H1 (cell line): ENCODE data around the gene FSIP1.

ENCODE experiments used
- ATF2 ChIP-seq: IDR thresholded peaks from 2 replicates; pipeline ENCODE4 v1.6.1; 2012; ENCODE audit warnings: low read length, inconsistent platforms
- ATF3 ChIP-seq: IDR thresholded peaks from 2 replicates; pipeline ENCODE4 v1.6.1; 2011; ENCODE audit warnings: low read depth, mild to moderate bottlenecking, low read length; ENCODE audit not compliant: insufficient read depth
- CEBPB ChIP-seq: IDR thresholded peaks from 2 replicates; pipeline ENCODE4 v1.6.1; 2012; ENCODE audit warnings: low read depth, low read length
- CHD1 ChIP-seq: IDR thresholded peaks from 2 replicates; pipeline ENCODE4 v1.6.1; 2012; ENCODE audit warnings: low read depth, low read length, improper control_type of control experiment
- GABPA ChIP-seq: IDR thresholded peaks from 2 replicates; pipeline ENCODE4 v1.6.1; 2011; ENCODE audit warnings: mild to moderate bottlenecking, low read length, moderate library complexity, borderline replicate concordance; ENCODE audit not compliant: insufficient read depth
- GTF2F1 ChIP-seq: IDR thresholded peaks from 2 replicates; pipeline ENCODE4 v1.6.1; 2012; ENCODE audit warnings: low read depth, low read length, improper control_type of control experiment, borderline replicate concordance
- RXRA ChIP-seq: IDR thresholded peaks from 2 replicates; pipeline ENCODE4 v1.6.1; 2011; ENCODE audit warnings: low read depth, mild to moderate bottlenecking, low read length, moderate library complexity; ENCODE audit not compliant: insufficient read depth
- SIN3A ChIP-seq, 2 experiments: IDR thresholded peaks in 1 of 2; conservative IDR thresholded peaks in 1 of 2; 2 replicates each; pipeline ENCODE4 v1.6.1; 2011 to 2012; ENCODE audit warnings: low read length in 2 of 2, improper control_type of control experiment in 1 of 2, low read depth in 1 of 2, mild to moderate bottlenecking in 1 of 2
- TBP ChIP-seq: IDR thresholded peaks from 2 replicates; pipeline ENCODE4 v1.6.1; 2011; ENCODE audit warnings: low read depth, low read length, improper control_type of control experiment
- TF ChIP-seq, protein P1 (sequence below), 3 experiments: IDR thresholded peaks; 1 replicate in 2 of 3; 2 replicates in 1 of 3; pipeline versions ENCODE4 v1.5.1 to v1.6.1; 2011; ENCODE audit warnings: low read length in 3 of 3, mild to moderate bottlenecking in 3 of 3, inconsistent platforms in 2 of 3, low read depth in 1 of 3, moderate library complexity in 1 of 3; ENCODE audit not compliant: insufficient read depth in 1 of 3; ENCODE audit errors: control extremely low read depth in 1 of 3

- TF ChIP-seq SIN3A (conservative IDR thresholded peaks at IDR 0.05 in 1 of 2, IDR thresholded peaks at IDR 0.05 in 1 of 2; ENCODE audit: low read depth in 1 of 2, low read length in 2 of 2) (no peak), GTF2F1 (no peak), GABPA (no peak), CHD1 (no peak), ATF3 (no peak), CEBPB (no peak), RXRA (no peak), ATF2 (no peak), TBP (no peak)
- TF ChIP-seq, protein P1, sequence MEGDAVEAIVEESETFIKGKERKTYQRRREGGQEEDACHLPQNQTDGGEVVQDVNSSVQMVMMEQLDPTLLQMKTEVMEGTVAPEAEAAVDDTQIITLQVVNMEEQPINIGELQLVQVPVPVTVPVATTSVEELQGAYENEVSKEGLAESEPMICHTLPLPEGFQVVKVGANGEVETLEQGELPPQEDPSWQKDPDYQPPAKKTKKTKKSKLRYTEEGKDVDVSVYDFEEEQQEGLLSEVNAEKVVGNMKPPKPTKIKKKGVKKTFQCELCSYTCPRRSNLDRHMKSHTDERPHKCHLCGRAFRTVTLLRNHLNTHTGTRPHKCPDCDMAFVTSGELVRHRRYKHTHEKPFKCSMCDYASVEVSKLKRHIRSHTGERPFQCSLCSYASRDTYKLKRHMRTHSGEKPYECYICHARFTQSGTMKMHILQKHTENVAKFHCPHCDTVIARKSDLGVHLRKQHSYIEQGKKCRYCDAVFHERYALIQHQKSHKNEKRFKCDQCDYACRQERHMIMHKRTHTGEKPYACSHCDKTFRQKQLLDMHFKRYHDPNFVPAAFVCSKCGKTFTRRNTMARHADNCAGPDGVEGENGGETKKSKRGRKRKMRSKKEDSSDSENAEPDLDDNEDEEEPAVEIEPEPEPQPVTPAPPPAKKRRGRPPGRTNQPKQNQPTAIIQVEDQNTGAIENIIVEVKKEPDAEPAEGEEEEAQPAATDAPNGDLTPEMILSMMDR (IDR thresholded peaks at IDR 0.05; ENCODE audit: control extremely low read depth in 1 of 3, insufficient read depth in 1 of 3, low read depth in 1 of 3, low read length in 3 of 3) = no peak
These were observed 138.5 kb downstream of the FSIP1 start for GRCh38 chr15:39644136-39644535.
